DMS79 (cell line): ENCODE results near the gene MCC.

Experiments used
- DNase-seq: peaks from one replicate; lab custom pipeline; 2025; lab: John Stamatoyannopoulos, UW

Gene MCC

GRCh38 chr5:113270086-113270485 is 218.2 kb downstream of the MCC start:
- no peak for DNase-seq

- DNase-seq = no peak
These were observed 218.9 kb downstream of the MCC start for GRCh38 chr5:113269023-113269997.

- DNase-seq = no peak
These were observed 220.0 kb downstream of the MCC start for GRCh38 chr5:113268232-113268631.

GRCh38 chr5:113267361-113267900 is 220.8 kb downstream of the MCC start:
- DNase-seq = no peak

GRCh38 chr5:113266913-113267227 is 221.4 kb downstream of the MCC start:
- DNase-seq = no peak

GRCh38 chr5:113266227-113266912 is 221.9 kb downstream of the MCC start:
- DNase-seq = no peak

- no peak for DNase-seq
These were observed 223.1 kb downstream of the MCC start for GRCh38 chr5:113265190-113265589.

GRCh38 chr5:113264046-113264445 is 224.2 kb downstream of the MCC start:
- no peak for DNase-seq

GRCh38 chr5:113263545-113263944 is 224.7 kb downstream of the MCC start:
- DNase-seq = no peak

- no peak for DNase-seq
These were observed 225.6 kb downstream of the MCC start for GRCh38 chr5:113262674-113263073.

- no peak for DNase-seq
These were observed 229.2 kb downstream of the MCC start for GRCh38 chr5:113259034-113259433.

GRCh38 chr5:113257545-113257944 is 230.7 kb downstream of the MCC start:
- DNase-seq = no peak

- no peak for DNase-seq
These were observed 231.4 kb downstream of the MCC start for GRCh38 chr5:113256671-113257452.

GRCh38 chr5:113255579-113256386 is 232.5 kb downstream of the MCC start:
- DNase-seq = no peak

- DNase-seq = no peak
These were observed 233.1 kb downstream of the MCC start for GRCh38 chr5:113255105-113255504.

GRCh38 chr5:113253037-113253436 is 235.2 kb downstream of the MCC start:
- no peak for DNase-seq

- DNase-seq = no peak
These were observed 236.2 kb downstream of the MCC start for GRCh38 chr5:113252066-113252465.

- DNase-seq = no peak
These were observed 237.8 kb downstream of the MCC start for GRCh38 chr5:113250341-113250953.

- DNase-seq = no peak
These were observed 239.0 kb downstream of the MCC start for GRCh38 chr5:113249206-113249605.

- no peak for DNase-seq
These were observed 241.8 kb downstream of the MCC start for GRCh38 chr5:113246361-113246870.
